Measurements from ENCODE around the gene SLC35F6.
A peak's percentile ranks its signal among the peaks of the same experiment; 100 is the strongest.

Gene SLC35F6

GRCh38 chr2:26720322-26721114, 43.6 kb upstream of the SLC35F6 start:
- H3K4me3 ChIP-seq (ENCODE audit: low read length) = no peak overlapping the region
- peak; percentile 60 for DNase-seq (ENCODE audit: low read depth)
- TF ChIP-seq CTCF (conservative IDR thresholded peaks at IDR 0.05; ENCODE audit: low read length) = no peak

DNA sequence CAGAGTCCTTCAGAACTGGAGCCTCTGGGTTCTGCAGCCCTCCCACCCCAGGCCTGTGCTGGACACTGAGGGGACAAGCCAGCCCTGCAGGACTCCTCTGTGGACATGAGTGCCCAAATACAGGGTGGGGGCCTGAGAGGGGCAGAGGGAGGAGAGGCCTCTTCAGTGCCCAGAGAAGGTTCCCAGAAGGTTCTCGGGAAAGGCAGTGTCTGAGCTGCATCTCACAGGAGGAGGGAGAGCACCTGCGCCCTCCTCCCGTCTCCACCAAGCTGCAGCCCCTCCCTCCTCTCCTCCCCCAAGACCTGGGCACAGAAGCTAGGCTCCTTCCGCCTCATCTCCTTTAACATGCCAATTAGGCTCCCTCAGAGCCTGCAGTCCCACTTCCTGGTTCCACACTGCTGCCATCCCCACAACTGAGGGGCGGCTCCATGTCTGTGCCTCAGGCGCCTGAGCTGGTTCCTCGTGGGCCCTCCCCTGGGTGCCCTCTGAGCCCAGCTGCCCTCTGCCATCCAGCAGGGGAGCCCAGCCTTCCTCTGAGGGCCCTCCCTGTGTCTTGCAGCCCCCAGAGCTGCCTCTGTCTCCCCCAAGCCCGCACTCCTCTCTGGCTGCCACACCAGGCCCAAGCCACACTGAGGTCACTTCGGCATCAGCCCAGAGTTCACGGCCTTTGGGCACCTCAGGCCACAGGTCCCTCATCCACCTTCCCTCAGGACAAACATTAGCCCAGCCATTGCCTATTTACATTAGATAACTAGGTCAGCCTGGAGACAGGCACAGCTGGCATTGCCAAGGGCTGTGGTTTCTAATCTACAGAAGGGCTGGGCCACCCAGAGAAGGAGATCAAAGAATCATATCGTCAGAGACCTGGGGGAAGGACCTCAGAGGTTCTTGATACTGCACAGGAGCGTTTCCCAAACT, 42.7 kb upstream of the SLC35F6 start:
- no peak for DNase-seq (ENCODE audit: low read depth)
- TF ChIP-seq CTCF (conservative IDR thresholded peaks at IDR 0.05; ENCODE audit: low read length) = no peak
- no peak overlapping the region for H3K4me3 ChIP-seq (ENCODE audit: low read length)

- no peak overlapping the region for H3K4me3 ChIP-seq (ENCODE audit: low read length)
- TF ChIP-seq CTCF (conservative IDR thresholded peaks at IDR 0.05; ENCODE audit: low read length) = no peak
- DNase-seq (ENCODE audit: low read depth) = no peak
These were observed 41.8 kb upstream of the SLC35F6 start for GRCh38 chr2:26722328-26722727.

DNA sequence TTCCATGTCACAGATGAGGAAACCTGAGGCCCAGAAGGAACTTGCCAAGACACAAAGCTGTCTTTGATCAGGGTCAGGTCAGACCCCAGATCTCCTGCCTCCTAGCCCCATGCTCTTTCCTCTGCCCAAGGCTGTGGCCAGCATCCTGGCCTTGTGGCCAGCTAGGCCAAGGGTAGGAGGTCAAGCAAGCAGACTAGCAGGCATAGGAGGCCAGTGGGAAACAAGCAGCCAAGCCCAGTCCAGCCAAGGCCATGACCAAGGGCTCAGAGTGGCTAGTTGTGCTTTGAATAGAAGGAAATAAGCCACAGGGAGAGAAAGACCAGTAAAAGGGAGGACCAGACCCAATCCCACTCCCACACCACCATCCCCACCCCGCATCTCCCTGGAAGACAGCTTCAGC, 41.2 kb upstream of the SLC35F6 start:
- no peak for TF ChIP-seq CTCF (conservative IDR thresholded peaks at IDR 0.05; ENCODE audit: low read length)
- no peak overlapping the region for H3K4me3 ChIP-seq (ENCODE audit: low read length)
- no peak for DNase-seq (ENCODE audit: low read depth)

GRCh38 chr2:26723475-26723874, 40.6 kb upstream of the SLC35F6 start:
- H3K4me3 ChIP-seq (ENCODE audit: low read length) = no peak overlapping the region
- no peak for DNase-seq (ENCODE audit: low read depth)
- TF ChIP-seq CTCF (conservative IDR thresholded peaks at IDR 0.05; ENCODE audit: low read length) = no peak

DNA sequence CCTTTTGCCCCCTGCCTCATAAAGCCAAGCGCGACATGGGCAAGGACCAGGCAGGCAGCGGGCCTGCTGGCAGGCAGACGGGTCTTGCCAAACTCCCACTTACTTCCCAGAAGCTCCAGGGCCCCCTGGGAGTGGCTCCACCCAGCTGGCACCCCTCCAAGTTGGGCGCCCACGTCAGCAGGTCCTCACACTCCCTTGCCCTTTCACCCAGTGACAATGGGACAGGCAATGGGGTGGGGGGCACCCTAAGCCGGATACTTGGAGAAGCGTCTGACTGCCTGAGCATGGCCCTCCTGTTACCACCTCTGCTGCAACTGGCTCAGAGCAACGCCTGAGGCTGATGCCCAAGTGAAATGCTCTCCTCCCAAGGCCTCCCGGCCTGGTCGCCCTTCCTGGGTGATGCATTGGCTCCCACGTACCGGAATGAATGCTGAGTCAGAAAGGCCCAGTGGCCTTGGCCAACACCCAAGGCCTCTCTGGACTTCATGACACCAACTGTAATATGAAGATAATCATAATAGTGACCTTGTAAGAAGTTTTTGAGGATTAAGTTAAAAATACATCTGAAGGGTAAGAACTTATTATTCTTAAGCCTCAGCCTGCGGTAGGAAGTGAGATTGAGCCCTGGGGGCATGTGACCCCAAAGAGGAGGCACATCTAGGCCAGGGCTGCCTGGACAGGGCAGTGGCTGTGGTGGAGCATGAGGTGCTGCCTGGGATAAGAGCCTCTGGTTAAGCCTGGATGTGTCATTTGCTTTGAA, 39.9 kb upstream of the SLC35F6 start:
- TF ChIP-seq CTCF (conservative IDR thresholded peaks at IDR 0.05; ENCODE audit: low read length) = no peak
- peak; percentile 65 for DNase-seq (ENCODE audit: low read depth)
- H3K4me3 ChIP-seq (ENCODE audit: low read length) = no peak overlapping the region
